Neural cell (in vitro differentiated cells): Measurements from ENCODE around the gene ESPN. TPM values are rescaled to one million over a fixed set of nuclear protein-coding genes. Genes with fewer than 3 reads are reported as not detected.

Experiments
- H2AFZ ChIP-seq: fragments of 200-600, 300-800 bp; sonication (generic), shearing (Covaris generic); 2 replicates; pipeline ENCODE4 v1.6.0; 2014; ENCODE audit warnings: low read depth, mild to moderate bottlenecking, antibody characterized with exemption, low read length, moderate library complexity
- H3F3A ChIP-seq: fragments of 200-600 bp; shearing (Covaris generic); 2 replicates; pipeline ENCODE4 v1.6.1; 2016; ENCODE audit warnings: mild to moderate bottlenecking, moderate library complexity, mixed read lengths, antibody characterized with exemption, low read length; ENCODE audit not compliant: insufficient read depth, poor library complexity, severe bottlenecking
- H3K27ac ChIP-seq: fragments of 200-600, 300-800 bp; sonication (generic), shearing (Covaris generic); 2 replicates; pipeline ENCODE4 v1.5.1; 2014; ENCODE audit warnings: mild to moderate bottlenecking, low read length, moderate library complexity
- H3K27me3 ChIP-seq: fragments of 300-800, 200-600 bp; sonication (generic), shearing (Covaris generic); 2 replicates; pipeline ENCODE4 v1.6.0; 2014; ENCODE audit warnings: mild to moderate bottlenecking, low read depth, low read length, moderate library complexity; ENCODE audit not compliant: insufficient read depth
- H3K36me3 ChIP-seq: fragments of 300-800, 200-600 bp; sonication (generic), shearing (Covaris generic); 2 replicates; pipeline ENCODE4 v1.5.1; 2014; ENCODE audit warnings: mild to moderate bottlenecking, antibody characterized with exemption, low read length, moderate library complexity; ENCODE audit not compliant: insufficient read depth
- H3K4me2 ChIP-seq: fragments of 300-800, 200-600 bp; sonication (generic), shearing (Covaris generic); 2 replicates; pipeline ENCODE4 v1.6.0; 2014; ENCODE audit warnings: mild to moderate bottlenecking, low read length
- H3K4me3 ChIP-seq: fragments of 300-800, 200-600 bp; sonication (generic), shearing (Covaris generic); 2 replicates; pipeline ENCODE4 v1.5.1; 2014; ENCODE audit warnings: mild to moderate bottlenecking, low read length, moderate library complexity
- H3K79me2 ChIP-seq: fragments of 200-600 bp; shearing (Covaris generic); replicated peaks from 2 replicates; pipeline ENCODE4 v1.6.0; 2014; ENCODE audit warnings: mild to moderate bottlenecking, low read length, moderate library complexity; ENCODE audit not compliant: insufficient read depth
- H3K9ac ChIP-seq: fragments of 300-800, 200-600 bp; sonication (generic), shearing (Covaris generic); 2 replicates; pipeline ENCODE4 v1.6.1; 2016; ENCODE audit warnings: mild to moderate bottlenecking, low read length, mixed read lengths
- H3K9me2 ChIP-seq: fragments of 200-600 bp; shearing (Covaris generic); 2 replicates; pipeline ENCODE4 v1.6.1; 2016; ENCODE audit warnings: mild to moderate bottlenecking, low read length, mixed read lengths; ENCODE audit not compliant: insufficient read depth
- H3K9me3 ChIP-seq: fragments of 200-600, 300-800 bp; sonication (generic), shearing (Covaris generic); 2 replicates; pipeline ENCODE4 v1.6.1; 2016; ENCODE audit warnings: mild to moderate bottlenecking, mixed run types, low read length, moderate library complexity, mixed read lengths
- H4K20me1 ChIP-seq: fragments of 200-600 bp; shearing (Covaris generic); 2 replicates; pipeline ENCODE4 v1.6.1; 2016; ENCODE audit warnings: mild to moderate bottlenecking, mixed run types; ENCODE audit not compliant: insufficient read depth
- CTCF ChIP-seq: fragments of 450-650 bp; IDR thresholded peaks from 2 replicates; pipeline ENCODE4 v1.5.1; 2014; ENCODE audit warnings: antibody characterized with exemption, mild to moderate bottlenecking, moderate library complexity; ENCODE audit not compliant: poor library complexity, severe bottlenecking
- EP300 ChIP-seq: fragments of 450-650 bp; conservative IDR thresholded peaks from 2 replicates; pipeline ENCODE4 v1.6.1; 2014; ENCODE audit warnings: antibody characterized with exemption, mild to moderate bottlenecking, moderate library complexity; ENCODE audit not compliant: poor library complexity, severe bottlenecking
- EZH2 ChIP-seq: fragments of 200-600, 300-800 bp; shearing (Covaris generic), sonication (generic); IDR thresholded peaks from 2 replicates; pipeline ENCODE4 v1.6.1; 2014; ENCODE audit warnings: antibody characterized with exemption, low read length, borderline replicate concordance, mild to moderate bottlenecking; ENCODE audit not compliant: insufficient read depth, poor library complexity, severe bottlenecking
- MXI1 ChIP-seq: fragments of 450-650 bp; conservative IDR thresholded peaks from 2 replicates; pipeline ENCODE4 v1.6.1; 2014; ENCODE audit warnings: antibody characterized with exemption, mild to moderate bottlenecking; ENCODE audit not compliant: poor library complexity, severe bottlenecking
- POLR2AphosphoS5 ChIP-seq: IDR thresholded peaks from 2 replicates; pipeline ENCODE4 v1.6.1; 2012
- RAD21 ChIP-seq: fragments of 450-650 bp; conservative IDR thresholded peaks from 2 replicates; pipeline ENCODE4 v1.6.1; 2014; ENCODE audit warnings: antibody characterized with exemption, mild to moderate bottlenecking, moderate library complexity
- REST ChIP-seq: IDR thresholded peaks from 2 replicates; pipeline ENCODE4 v1.6.1; 2012; ENCODE audit warnings: borderline replicate concordance
- SMC3 ChIP-seq: fragments of 450-650 bp; conservative IDR thresholded peaks from 2 replicates; pipeline ENCODE4 v1.6.1; 2014; ENCODE audit warnings: antibody characterized with exemption, mild to moderate bottlenecking, moderate library complexity; ENCODE audit not compliant: poor library complexity
- TAF1 ChIP-seq: IDR thresholded peaks from 2 replicates; pipeline ENCODE4 v1.6.1; 2012; ENCODE audit warnings: low read depth
- polyA plus RNA-seq: library from polyadenylated mRNA; depleted of rRNA; stranded (reverse); fragments of >200 nt; gene quantifications from 2 replicates; pipeline ENCODE4 v1.2.3, GENCODE V29; 2014

ESPN gene
- polyA plus RNA-seq, 1 donor from 2014 or later, result not detected

- no peaks in the 10 kb centered on the region for H3F3A ChIP-seq
- no peaks in the 10 kb centered on the region for H3K9me2 ChIP-seq
- no peaks in the 10 kb centered on the region for H3K27me3 ChIP-seq
- TF ChIP-seq RAD21 (no peak), TAF1 (no peak), EZH2 (no peak), CTCF (no peak), POLR2AphosphoS5 (no peak), EP300 (no peak), REST (no peak), MXI1 (no peak), SMC3 (no peak)
- no peak overlapping the region for H2AFZ ChIP-seq
- H3K9me3 ChIP-seq, result no peaks in the 10 kb centered on the region
- no peak overlapping the region for H3K4me2 ChIP-seq
- no peak overlapping the region for H3K9ac ChIP-seq
- no peak overlapping the region for H3K27ac ChIP-seq
- H3K4me3 ChIP-seq, result no peak overlapping the region
- H3K36me3 ChIP-seq, result no peaks in the 10 kb centered on the region
- no peaks in the 10 kb centered on the region for H4K20me1 ChIP-seq
- no peaks in the 10 kb centered on the region for H3K79me2 ChIP-seq
These were observed 84.8 kb downstream of the ESPN start for GRCh38 chr1:6509220-6509918.

- no peak for TF ChIP-seq EP300
- no peak for TF ChIP-seq SMC3
- TF ChIP-seq REST, result no peak
- no peak for TF ChIP-seq TAF1
- no peak for TF ChIP-seq EZH2
- no peak for TF ChIP-seq RAD21
- no peak for TF ChIP-seq POLR2AphosphoS5
- no peak for TF ChIP-seq MXI1
- no peak for TF ChIP-seq CTCF
- H3K9me2 ChIP-seq, result no peaks in the 10 kb centered on the region
- H3K9me3 ChIP-seq, result no peaks in the 10 kb centered on the region
- no peak overlapping the region for H2AFZ ChIP-seq
- H3K27me3 ChIP-seq, result no peaks in the 10 kb centered on the region
- H3K9ac ChIP-seq, result no peak overlapping the region
- no peaks in the 10 kb centered on the region for H3K36me3 ChIP-seq
- H4K20me1 ChIP-seq, result no peaks in the 10 kb centered on the region
- no peaks in the 10 kb centered on the region for H3F3A ChIP-seq
- H3K4me2 ChIP-seq, result no peak overlapping the region
- no peaks in the 10 kb centered on the region for H3K79me2 ChIP-seq
- H3K27ac ChIP-seq, result no peak overlapping the region
- no peak overlapping the region for H3K4me3 ChIP-seq
These were observed 85.3 kb downstream of the ESPN start for GRCh38 chr1:6509919-6510291.
